ENCODE data around the gene EGLN1.

DNA sequence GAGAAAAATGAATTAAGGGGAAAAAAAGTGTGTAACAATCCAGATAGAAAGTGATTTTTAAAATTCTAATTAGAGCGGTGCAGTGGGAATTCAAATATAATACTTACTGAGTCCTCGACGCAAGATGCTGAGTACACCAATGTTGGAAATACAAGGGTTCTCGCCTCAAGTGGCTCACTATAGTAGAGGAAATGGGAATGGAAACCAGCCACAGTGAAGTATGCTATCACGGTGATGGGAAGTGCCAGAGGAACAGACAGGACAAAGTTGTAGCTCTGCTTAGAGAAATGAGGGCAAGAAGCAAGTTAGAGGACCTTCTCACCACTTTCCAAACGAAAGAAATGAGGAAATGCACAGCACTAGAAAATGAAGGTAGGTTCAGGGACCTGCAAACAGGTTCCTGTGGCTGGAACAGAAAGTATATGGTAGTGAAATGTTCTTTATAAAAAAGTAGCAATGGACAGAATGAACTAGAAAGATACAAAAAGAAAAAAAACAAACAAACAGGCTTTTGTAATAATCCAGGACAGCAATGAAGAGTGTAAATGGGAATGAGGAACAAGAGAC is 13.5 kb downstream of the EGLN1 start:
- TF ChIP-seq CTCF (IDR thresholded peaks at IDR 0.05) = no peak
- no peak for TF ChIP-seq POLR2A (IDR thresholded peaks at IDR 0.05)
